GM12891 (cell line): ENCODE data around the gene RD3L. TPM values are rescaled to one million over a fixed set of nuclear protein-coding genes. Genes with fewer than 3 reads are reported as not detected.
"Not testable (repeated sequence)": the region's sequence is repeated elsewhere in the genome, so short reads cannot be mapped to it uniquely, and the experiment has no call there.

Source experiments
- DNase-seq: peaks from one replicate; pipeline ENCODE4 v3.0.0; 2011; ENCODE audit warnings: low spot score; ENCODE audit not compliant: insufficient read length
- FAIRE-seq: peaks from 2 replicates; lab custom pipeline; 2011; peaks lifted over from hg19 to GRCh38; lab: Jason Lieb, UNC
- PAX5 ChIP-seq: IDR thresholded peaks from 2 replicates; pipeline ENCODE4 v1.6.1; 2011; ENCODE audit warnings: low read length, moderate library complexity, mild to moderate bottlenecking; ENCODE audit not compliant: insufficient read depth, severe bottlenecking
- POLR2A ChIP-seq: IDR thresholded peaks from 2 replicates; pipeline ENCODE4 v1.6.1; 2011; ENCODE audit warnings: low read depth, low read length, control low read depth
- POLR2AphosphoS5 ChIP-seq: IDR thresholded peaks from 2 replicates; pipeline ENCODE4 v1.6.1; 2011; ENCODE audit warnings: low read depth, low read length, control low read depth
- POU2F2 ChIP-seq: IDR thresholded peaks from 2 replicates; pipeline ENCODE4 v1.6.1; 2011; ENCODE audit warnings: low read depth, mild to moderate bottlenecking, control low read depth, low read length, moderate library complexity
- SPI1 ChIP-seq: IDR thresholded peaks from 2 replicates; pipeline ENCODE4 v1.6.1; 2011; ENCODE audit warnings: low read depth, low read length, control low read depth
- TAF1 ChIP-seq: IDR thresholded peaks from 2 replicates; pipeline ENCODE4 v1.6.1; 2011; ENCODE audit warnings: low read depth, low read length, control low read depth
- polyA plus RNA-seq: library from polyadenylated mRNA; unstranded; fragments of >200 nt; gene quantifications from one replicate; pipeline ENCODE4 v1.2.1, GENCODE V29; 2012; ENCODE audit warnings: low read depth, missing spikeins, inconsistent platforms; ENCODE audit not compliant: missing spikeins

The RD3L gene
- not detected for polyA plus RNA-seq

GRCh38 chr14:103941973-103942736 is at the start of gene RD3L:
RD3L (minus strand) TSS chr14:103942529; CDS start chr14:103941695, 834 bp downstream.
- no peak for FAIRE-seq
- no peak for DNase-seq
- TF ChIP-seq PAX5: no peak
- no peak for TF ChIP-seq SPI1
- TF ChIP-seq TAF1: no peak
- TF ChIP-seq POLR2A: no peak
- no peak for TF ChIP-seq POLR2AphosphoS5
- no peak for TF ChIP-seq POU2F2

- no peak for TF ChIP-seq PAX5
- TF ChIP-seq POU2F2: no peak
- no peak for TF ChIP-seq POLR2A
- no peak for TF ChIP-seq POLR2AphosphoS5
- no peak for TF ChIP-seq SPI1
- no peak for TF ChIP-seq TAF1
- no peak for FAIRE-seq
- no peak for DNase-seq
Measured at GRCh38 chr14:103989964-103990363, 47.6 kb upstream of the RD3L start.

- FAIRE-seq: no peak
- no peak for DNase-seq
- TF ChIP-seq POU2F2 (no peak), TAF1 (no peak), POLR2AphosphoS5 (no peak), PAX5 (no peak), POLR2A (no peak), SPI1 (no peak)
Measured at GRCh38 chr14:103989034-103989433, 46.7 kb upstream of the RD3L start.

- TF ChIP-seq PAX5 (no peak), TAF1 (no peak), POLR2A (no peak), SPI1 (no peak), POU2F2 (no peak), POLR2AphosphoS5 (no peak)
- no peak for FAIRE-seq
- no peak for DNase-seq
Measured at GRCh38 chr14:103984196-103984595, 41.9 kb upstream of the RD3L start.

- not testable (repeated sequence) for FAIRE-seq, DNase-seq
Measured at GRCh38 chr14:103980623-103981238, 38.4 kb upstream of the RD3L start.

GRCh38 chr14:103974575-103974974 is 32.2 kb upstream of the RD3L start:
- FAIRE-seq (no peak), DNase-seq (no peak)
- TF ChIP-seq PAX5: no peak
- TF ChIP-seq POLR2A: no peak
- TF ChIP-seq POU2F2: no peak
- TF ChIP-seq POLR2AphosphoS5: no peak

GRCh38 chr14:103973354-103973753 is 31.0 kb upstream of the RD3L start:
- FAIRE-seq: no peak
- DNase-seq: no peak
- TF ChIP-seq PAX5 (no peak), POU2F2 (no peak), SPI1 (no peak), POLR2AphosphoS5 (no peak), TAF1 (no peak), POLR2A (no peak)

GRCh38 chr14:103969961-103970360 is 27.6 kb upstream of the RD3L start:
- TF ChIP-seq SPI1 (no peak), POLR2A (no peak), POU2F2 (no peak), PAX5 (no peak), TAF1 (no peak), POLR2AphosphoS5 (no peak)
- DNase-seq (no peak), FAIRE-seq (no peak)

GRCh38 chr14:103966631-103967030 is 24.3 kb upstream of the RD3L start:
- TF ChIP-seq PAX5 (no peak), POU2F2 (no peak), POLR2A (no peak), SPI1 (no peak)
- FAIRE-seq (no peak), DNase-seq (no peak)
